ENCODE results near the gene PAQR3. TPM values are rescaled to one million over a fixed set of nuclear protein-coding genes. Genes with fewer than 3 reads are reported as not detected.

PAQR3 gene
- total RNA-seq, 3 donors from 2014 or later, result 13.1 to 25.8 (median 18.7) TPM

- Histone ChIP-seq H3K4me1 (no peaks in the 10 kb centered on the region), H3K27me3 (no peaks in the 10 kb centered on the region), H3K27ac (no peak overlapping the region), H3K4me3 (no peak overlapping the region), H3K9me3 (no peaks in the 10 kb centered on the region), H3K36me3 (no peaks in the 10 kb centered on the region)
- TF ChIP-seq POLR2A (IDR thresholded peaks at IDR 0.05) (no peak), POLR2AphosphoS5 (IDR thresholded peaks at IDR 0.05) (no peak)
- TF ChIP-seq, protein P1, sequence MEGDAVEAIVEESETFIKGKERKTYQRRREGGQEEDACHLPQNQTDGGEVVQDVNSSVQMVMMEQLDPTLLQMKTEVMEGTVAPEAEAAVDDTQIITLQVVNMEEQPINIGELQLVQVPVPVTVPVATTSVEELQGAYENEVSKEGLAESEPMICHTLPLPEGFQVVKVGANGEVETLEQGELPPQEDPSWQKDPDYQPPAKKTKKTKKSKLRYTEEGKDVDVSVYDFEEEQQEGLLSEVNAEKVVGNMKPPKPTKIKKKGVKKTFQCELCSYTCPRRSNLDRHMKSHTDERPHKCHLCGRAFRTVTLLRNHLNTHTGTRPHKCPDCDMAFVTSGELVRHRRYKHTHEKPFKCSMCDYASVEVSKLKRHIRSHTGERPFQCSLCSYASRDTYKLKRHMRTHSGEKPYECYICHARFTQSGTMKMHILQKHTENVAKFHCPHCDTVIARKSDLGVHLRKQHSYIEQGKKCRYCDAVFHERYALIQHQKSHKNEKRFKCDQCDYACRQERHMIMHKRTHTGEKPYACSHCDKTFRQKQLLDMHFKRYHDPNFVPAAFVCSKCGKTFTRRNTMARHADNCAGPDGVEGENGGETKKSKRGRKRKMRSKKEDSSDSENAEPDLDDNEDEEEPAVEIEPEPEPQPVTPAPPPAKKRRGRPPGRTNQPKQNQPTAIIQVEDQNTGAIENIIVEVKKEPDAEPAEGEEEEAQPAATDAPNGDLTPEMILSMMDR (IDR thresholded peaks at IDR 0.05), result no peak
- intact Hi-C loops (cut with DNase I; ENCODE audit: low total_unique reads), result no loop called here
- DNase-seq (ENCODE audit: low spot score in 2 of 2), result no peak
Observed at GRCh38 chr4:78899302-78899701, 39.9 kb downstream of the PAQR3 start.

GRCh38 chr4:78889955-78890354, 49.3 kb downstream of the PAQR3 start:
- Histone ChIP-seq H3K4me1 (no peaks in the 10 kb centered on the region), H3K27ac (no peak overlapping the region), H3K9me3 (no peaks in the 10 kb centered on the region), H3K36me3 (peaks cover 10% of the 10 kb centered on the region), H3K4me3 (no peak overlapping the region), H3K27me3 (no peaks in the 10 kb centered on the region)
- DNase-seq (ENCODE audit: low spot score in 2 of 2), result no peak
- no peak for TF ChIP-seq POLR2AphosphoS5 (IDR thresholded peaks at IDR 0.05)
- TF ChIP-seq, protein P1 (IDR thresholded peaks at IDR 0.05), result no peak
- no peak for TF ChIP-seq POLR2A (IDR thresholded peaks at IDR 0.05)
- intact Hi-C loops (cut with DNase I; ENCODE audit: low total_unique reads), result no loop called here

- no peaks in the 10 kb centered on the region for H3K4me1 ChIP-seq
- H3K4me3 ChIP-seq, result no peak overlapping the region
- no peaks in the 10 kb centered on the region for H3K36me3 ChIP-seq
- H3K9me3 ChIP-seq, result no peaks in the 10 kb centered on the region
- no peak overlapping the region for H3K27ac ChIP-seq
- no peaks in the 10 kb centered on the region for H3K27me3 ChIP-seq
- TF ChIP-seq POLR2AphosphoS5 (IDR thresholded peaks at IDR 0.05), result no peak
- no peak for TF ChIP-seq POLR2A (IDR thresholded peaks at IDR 0.05)
- TF ChIP-seq, protein P1 (IDR thresholded peaks at IDR 0.05), result no peak
- DNase-seq (ENCODE audit: low spot score in 2 of 2), result no peak
- intact Hi-C loops (cut with DNase I; ENCODE audit: low total_unique reads), result no loop called here
Observed at GRCh38 chr4:78885598-78885997, 53.6 kb downstream of the PAQR3 start.

DNA sequence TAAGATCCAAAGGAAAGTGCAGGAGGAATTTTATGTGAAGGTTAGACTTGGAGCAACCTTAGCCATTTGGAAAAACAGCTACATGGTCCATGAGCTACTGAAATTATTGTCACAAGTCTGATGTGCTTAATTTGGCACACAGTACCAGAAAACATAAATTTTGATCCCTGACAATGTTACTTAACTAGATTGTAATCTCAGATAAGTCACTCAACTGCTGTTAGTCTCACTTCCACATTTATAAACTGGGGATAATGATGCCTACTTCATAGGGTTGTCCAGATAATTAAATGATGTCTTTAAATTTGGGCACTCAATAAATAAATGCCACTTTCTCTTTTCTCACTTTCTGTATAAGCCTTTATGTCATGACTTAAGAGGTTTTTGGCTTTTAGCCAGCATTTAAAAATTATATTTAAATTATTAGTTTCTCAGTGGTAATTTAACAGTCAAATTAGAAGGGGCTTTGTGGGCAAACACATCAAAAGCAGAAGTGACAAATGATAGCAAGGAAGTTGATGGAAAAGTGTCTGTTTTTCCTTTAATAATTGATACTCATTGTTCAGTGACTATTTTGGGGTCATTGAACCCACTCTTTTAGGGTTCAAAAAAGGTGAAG, 58.3 kb downstream of the PAQR3 start:
- Histone ChIP-seq H3K4me3 (no peak overlapping the region), H3K9me3 (no peaks in the 10 kb centered on the region), H3K4me1 (no peaks in the 10 kb centered on the region), H3K36me3 (no peaks in the 10 kb centered on the region), H3K27me3 (no peaks in the 10 kb centered on the region), H3K27ac (no peak overlapping the region)
- TF ChIP-seq, protein P1 (IDR thresholded peaks at IDR 0.05), result no peak
- TF ChIP-seq POLR2AphosphoS5 (IDR thresholded peaks at IDR 0.05) (no peak), POLR2A (IDR thresholded peaks at IDR 0.05) (no peak)
- no peak for DNase-seq (ENCODE audit: low spot score in 2 of 2)
- intact Hi-C loops (cut with DNase I; ENCODE audit: low total_unique reads), result no loop called here

GRCh38 chr4:78878031-78878430, 61.2 kb downstream of the PAQR3 start:
- H3K27me3 ChIP-seq, result no peaks in the 10 kb centered on the region
- H3K4me1 ChIP-seq, result no peaks in the 10 kb centered on the region
- no peak for DNase-seq (ENCODE audit: low spot score in 2 of 2)
- intact Hi-C loops (cut with DNase I; ENCODE audit: low total_unique reads), result no loop called here
- TF ChIP-seq, protein P1 (IDR thresholded peaks at IDR 0.05), result no peak
- TF ChIP-seq POLR2AphosphoS5 (IDR thresholded peaks at IDR 0.05), result no peak
- TF ChIP-seq POLR2A (IDR thresholded peaks at IDR 0.05), result no peak
- H3K9me3 ChIP-seq, result no peaks in the 10 kb centered on the region
- H3K4me3 ChIP-seq, result no peak overlapping the region
- peaks cover 4% of the 10 kb centered on the region for H3K36me3 ChIP-seq
- H3K27ac ChIP-seq, result no peak overlapping the region

Measured in breast epithelium (tissue), 4 donors.